Loucy (cell line): ENCODE data around the gene BCAS4.

Experiments
- EZH2phosphoT487 ChIP-seq: fragments of 200-600 bp; IDR thresholded peaks from 2 replicates; pipeline ENCODE4 v1.6.1; 2018; ENCODE audit warnings: antibody characterized with exemption, mild to moderate bottlenecking, moderate library complexity, borderline replicate concordance
- TF ChIP-seq, protein P1 (sequence below): fragments of 200-600 bp; sonication (generic); conservative IDR thresholded peaks from 2 replicates; pipeline ENCODE4 v1.5.1; 2014; ENCODE audit warnings: mild to moderate bottlenecking, antibody characterized with exemption, low read length

DNA sequence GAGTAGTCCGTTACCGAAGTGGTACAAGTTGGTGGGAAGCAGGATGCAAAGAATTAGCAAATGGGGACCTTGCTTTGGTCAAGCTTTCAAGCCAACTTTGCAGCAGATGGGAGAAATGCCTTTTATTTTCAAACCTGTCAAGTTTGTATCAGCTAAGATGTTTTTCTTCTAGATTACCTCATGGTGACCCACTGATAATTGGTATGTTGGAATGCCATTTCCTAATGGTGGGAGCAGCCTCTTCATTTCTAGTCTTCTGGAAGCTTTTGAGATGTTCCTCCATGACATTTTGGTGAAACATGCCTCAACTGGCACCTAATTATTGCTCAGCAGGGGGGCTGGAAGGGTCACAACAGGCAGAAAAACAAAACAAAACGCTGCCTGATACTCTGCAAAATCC, 92.7 kb downstream of the BCAS4 start:
- TF ChIP-seq, protein P1, sequence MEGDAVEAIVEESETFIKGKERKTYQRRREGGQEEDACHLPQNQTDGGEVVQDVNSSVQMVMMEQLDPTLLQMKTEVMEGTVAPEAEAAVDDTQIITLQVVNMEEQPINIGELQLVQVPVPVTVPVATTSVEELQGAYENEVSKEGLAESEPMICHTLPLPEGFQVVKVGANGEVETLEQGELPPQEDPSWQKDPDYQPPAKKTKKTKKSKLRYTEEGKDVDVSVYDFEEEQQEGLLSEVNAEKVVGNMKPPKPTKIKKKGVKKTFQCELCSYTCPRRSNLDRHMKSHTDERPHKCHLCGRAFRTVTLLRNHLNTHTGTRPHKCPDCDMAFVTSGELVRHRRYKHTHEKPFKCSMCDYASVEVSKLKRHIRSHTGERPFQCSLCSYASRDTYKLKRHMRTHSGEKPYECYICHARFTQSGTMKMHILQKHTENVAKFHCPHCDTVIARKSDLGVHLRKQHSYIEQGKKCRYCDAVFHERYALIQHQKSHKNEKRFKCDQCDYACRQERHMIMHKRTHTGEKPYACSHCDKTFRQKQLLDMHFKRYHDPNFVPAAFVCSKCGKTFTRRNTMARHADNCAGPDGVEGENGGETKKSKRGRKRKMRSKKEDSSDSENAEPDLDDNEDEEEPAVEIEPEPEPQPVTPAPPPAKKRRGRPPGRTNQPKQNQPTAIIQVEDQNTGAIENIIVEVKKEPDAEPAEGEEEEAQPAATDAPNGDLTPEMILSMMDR: no peak
- no peak for TF ChIP-seq EZH2phosphoT487
